IMR-90 (cell line): ENCODE measurements around the gene ACKR1. TPM values are rescaled to one million over a fixed set of nuclear protein-coding genes. Genes with fewer than 3 reads are reported as not detected.

ENCODE experiments used
- ATAC-seq: fragments of 200-7000 bp; cut with Tn5 transposase; 2 replicates; pipeline ENCODE4 v1.9.1; 2020; ENCODE audit warnings: low read depth, mild to moderate bottlenecking, moderate library complexity
- BruUV-seq: library from RNA; stranded (reverse); fragments of 400-500 nt; replicated peaks from 2 replicates; lab custom pipeline; 2021; lab: Mats Ljungman, UMichigan
- CTCF ChIA-PET: fragments of 300-600 bp; formaldehyde crosslinking; extraction: SDS; loops from one replicate; lab custom pipeline; 2021; ENCODE audit warnings: antibody characterized with exemption; lab: Yijun Ruan, JAX
- POLR2A ChIA-PET: fragments of 300-600 bp; sonication (Branson Sonifier 250); formaldehyde crosslinking; loops from one replicate; lab custom pipeline; 2022; ENCODE audit warnings: antibody characterized with exemption; ENCODE audit not compliant: unreplicated experiment; lab: Charles Lee
- DNase-seq: peaks from one replicate; pipeline ENCODE4 v3.0.0; 2013
- H2AFZ ChIP-seq: replicated peaks from 2 replicates; pipeline ENCODE3; 2013; ENCODE audit warnings: low read length, mild to moderate bottlenecking; ENCODE audit not compliant: poor library complexity
- H2AK5ac ChIP-seq: 2 replicates; pipeline ENCODE4 v1.6.1; 2013; ENCODE audit warnings: low read depth, low read length, inconsistent platforms
- H2AK9ac ChIP-seq: replicated peaks from 2 replicates; pipeline ENCODE3; 2013; ENCODE audit warnings: mild to moderate bottlenecking, low read depth, low read length, moderate library complexity; ENCODE audit not compliant: poor library complexity
- H2BK120ac ChIP-seq: 2 replicates; pipeline ENCODE4 v1.6.1; 2013; ENCODE audit warnings: low read depth, low read length, inconsistent platforms
- H2BK15ac ChIP-seq: 3 replicates; pipeline ENCODE4 v1.6.1; 2013; ENCODE audit warnings: low read depth, low read length, inconsistent platforms
- H2BK20ac ChIP-seq: 2 replicates; pipeline ENCODE4 v1.6.1; 2013; ENCODE audit warnings: low read depth, mild to moderate bottlenecking, inconsistent platforms, low read length, moderate library complexity
- H2BK5ac ChIP-seq: 2 replicates; pipeline ENCODE4 v1.6.1; 2013; ENCODE audit warnings: mild to moderate bottlenecking, low read depth, low read length, inconsistent platforms; ENCODE audit not compliant: poor library complexity, severe bottlenecking
- H3K14ac ChIP-seq: replicated peaks from 2 replicates; pipeline ENCODE4 v1.6.1; 2013; ENCODE audit warnings: low read depth, low read length, inconsistent platforms
- H3K18ac ChIP-seq: 2 replicates; pipeline ENCODE4 v1.6.1; 2013; ENCODE audit warnings: low read depth, low read length, control low read depth
- H3K23ac ChIP-seq: 2 replicates; pipeline ENCODE4 v1.6.1; 2013; ENCODE audit warnings: low read depth, low read length, inconsistent platforms
- H3K27ac ChIP-seq: 2 replicates; pipeline ENCODE4 v1.5.1; 2013; ENCODE audit warnings: mild to moderate bottlenecking, control low read depth, low read length; ENCODE audit not compliant: insufficient read depth
- H3K27me3 ChIP-seq: 2 replicates; pipeline ENCODE4 v1.6.1; 2013; ENCODE audit warnings: low read length; ENCODE audit not compliant: control insufficient read depth, insufficient read depth
- H3K36me3 ChIP-seq: 2 replicates; pipeline ENCODE4 v1.6.1; 2013; ENCODE audit warnings: low read length, mixed read lengths; ENCODE audit not compliant: control insufficient read depth, insufficient read depth
- H3K4ac ChIP-seq: 2 replicates; pipeline ENCODE4 v1.6.1; 2013; ENCODE audit warnings: low read depth, low read length, inconsistent platforms
- H3K4me1 ChIP-seq: 2 replicates; pipeline ENCODE4 v1.6.1; 2013; ENCODE audit warnings: low read length, mixed read lengths; ENCODE audit not compliant: control insufficient read depth, insufficient read depth
- H3K4me2 ChIP-seq: 2 replicates; pipeline ENCODE4 v1.6.1; 2013; ENCODE audit warnings: low read depth, mild to moderate bottlenecking, control low read depth, low read length, moderate library complexity
- H3K4me3 ChIP-seq: 2 replicates; pipeline ENCODE4 v1.5.1; 2013; ENCODE audit warnings: low read depth, mild to moderate bottlenecking, control low read depth, low read length, moderate library complexity; ENCODE audit not compliant: insufficient read depth
- H3K56ac ChIP-seq: 2 replicates; pipeline ENCODE4 v1.6.1; 2013; ENCODE audit warnings: low read length, inconsistent platforms; ENCODE audit not compliant: insufficient read depth; ENCODE audit errors: extremely low read depth
- H3K79me1 ChIP-seq, 2 experiments: 2 replicates each; pipeline ENCODE4 v1.6.1; 2013; ENCODE audit warnings: low read length in 2 of 2, inconsistent platforms in 1 of 2, low read depth in 1 of 2
- H3K9ac ChIP-seq: 2 replicates; pipeline ENCODE4 v1.6.1; 2013; ENCODE audit warnings: low read depth, low read length, control low read depth
- H3K9me1 ChIP-seq: 2 replicates; pipeline ENCODE4 v1.6.1; 2013; ENCODE audit warnings: low read length, inconsistent platforms; ENCODE audit not compliant: insufficient read depth
- H3K9me3 ChIP-seq: 2 replicates; pipeline ENCODE4 v1.6.1; 2013; ENCODE audit warnings: low read length; ENCODE audit not compliant: control insufficient read depth, insufficient read depth
- H4K20me1 ChIP-seq: 2 replicates; pipeline ENCODE4 v1.6.1; 2013; ENCODE audit warnings: low read length, inconsistent platforms; ENCODE audit not compliant: insufficient read depth
- H4K5ac ChIP-seq: 2 replicates; pipeline ENCODE4 v1.6.1; 2013; ENCODE audit warnings: mild to moderate bottlenecking, low read depth, low read length, control low read depth
- H4K8ac ChIP-seq, 2 experiments: 2 replicates each; pipeline ENCODE4 v1.6.1; 2013; ENCODE audit warnings: low read depth in 2 of 2, low read length in 2 of 2, control low read depth in 1 of 2, inconsistent platforms in 1 of 2
- H4K91ac ChIP-seq: 2 replicates; pipeline ENCODE4 v1.6.1; 2013; ENCODE audit warnings: low read depth, low read length, inconsistent platforms; ENCODE audit not compliant: insufficient read depth
- CHD1 ChIP-seq: IDR thresholded peaks from 2 replicates; pipeline ENCODE4 v1.6.1; 2012; ENCODE audit warnings: low read depth, low read length, improper control_type of control experiment
- WGBS, 2 experiments: methylation state at CpG; one replicate each; pipeline versions ENCODE4 v1.1.5 to v1.1.7; 2013; ENCODE audit warnings: missing lambda C conversion rate in 2 of 2; ENCODE audit not compliant: insufficient read length in 1 of 2; ENCODE audit errors: extremely low coverage in 2 of 2; 5-methylcytosine and 5-hydroxymethylcytosine counted together
- dilution Hi-C: fragments of 300-500 bp; cut with HindIII; formaldehyde crosslinking; loops from one replicate; pipeline ENCODE4 v1.14.3; 2018; ENCODE audit warnings: low sequenced_read_pairs; ENCODE audit not compliant: unreplicated experiment
- in situ Hi-C: fragments of 300-500 bp; cut with MboI; formaldehyde crosslinking; loops from 3 replicates; pipeline ENCODE4 v1.14.3; 2019; ENCODE audit warnings: low sequenced_read_pairs, inconsistent platforms, mixed read lengths
- intact Hi-C: fragments of 100-400 bp; cut with micrococcal nuclease; formaldehyde crosslinking; loops from 2 replicates; pipeline ENCODE4 v1.10.0; 2022
- polyA plus RNA-seq, 3 experiments: library from polyadenylated mRNA; depleted of rRNA; stranded (reverse); fragments of >200 nt; gene quantifications; 2 replicates each; pipeline ENCODE4 v1.2.3, GENCODE V29; 2012; ENCODE audit warnings: low replicate concordance in 1 of 3
- total RNA-seq: library from RNA; depleted of rRNA; stranded (reverse); fragments of >200 nt; gene quantifications from 2 replicates; pipeline ENCODE4 v1.2.3, GENCODE V29; 2012

The ACKR1 gene
- total and polyA plus RNA-seq, 2 of the 4 experiments (the other 2 are of a cell fraction) = not detected

DNA sequence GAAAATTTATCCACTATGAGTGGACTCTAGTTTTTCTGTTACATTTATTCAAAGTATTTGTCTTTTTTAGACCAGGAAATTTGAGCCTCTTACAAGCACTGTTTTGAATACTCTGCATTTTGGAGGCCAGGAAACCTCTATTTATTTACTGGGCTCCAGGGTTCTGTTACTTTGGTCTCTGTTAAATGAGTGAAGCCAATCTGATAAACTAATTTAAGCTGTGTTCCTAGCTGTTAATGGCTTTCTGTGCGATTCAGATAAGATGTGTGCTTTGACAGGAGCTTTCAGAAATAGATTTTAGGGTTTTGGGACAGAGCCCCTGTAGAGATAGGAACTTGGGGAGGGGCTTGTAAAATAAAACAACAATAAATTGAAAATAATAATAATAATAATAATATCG lies 23.9 kb downstream of the ACKR1 start:
- Histone ChIP-seq H3K9ac (no peak overlapping the region), H3K36me3 (no peaks in the 10 kb centered on the region), H3K14ac (no peak overlapping the region), H4K5ac (no peak overlapping the region), H2BK20ac (no peak overlapping the region), H3K56ac (no peak overlapping the region), H2BK15ac (no peak overlapping the region), H3K79me1 (no peaks in the 10 kb centered on the region), H2AK9ac (no peak overlapping the region), H3K27me3 (no peaks in the 10 kb centered on the region), H3K18ac (no peak overlapping the region), H3K27ac (no peak overlapping the region), H2BK120ac (no peak overlapping the region), H3K4me3 (no peak overlapping the region), H4K91ac (no peak overlapping the region), H3K23ac (no peak overlapping the region), H3K4me1 (no peaks in the 10 kb centered on the region), H2AK5ac (no peak overlapping the region), H4K20me1 (no peaks in the 10 kb centered on the region), H2BK5ac (no peak overlapping the region), H3K9me1 (no peaks in the 10 kb centered on the region), H3K4me2 (no peak overlapping the region), H3K9me3 (no peaks in the 10 kb centered on the region), H2AFZ (no peak overlapping the region), H3K4ac (no peak overlapping the region), H4K8ac (no peak overlapping the region)
- no peak for ATAC-seq
- no TSS peak for BruUV-seq
- dilution Hi-C loops = no loop called here
- intact Hi-C loops = no loop called here
- DNase-seq = no peak
- ChIA-PET CTCF (interaction anchor here (1.2 kb wide), 1 partner anchor 17 kb away, joined by 4 read pairs; no protein-coding TSS in a partner anchor), POLR2A (no interaction called here)
- WGBS, 2 experiments = no CpG with 5 or more reads among the region's 2 CpGs
- in situ Hi-C loops = no loop called here
- no peak for TF ChIP-seq CHD1
